Neural progenitor cell (in vitro differentiated cells): ENCODE results near the gene ZNF683.

ENCODE experiments used
- EZH2 ChIP-seq: fragments of 200-600 bp; sonication (generic); IDR thresholded peaks from 2 replicates; pipeline ENCODE4 v1.6.1; 2017; ENCODE audit warnings: antibody characterized with exemption, mild to moderate bottlenecking, moderate library complexity
- EZH2phosphoT487 ChIP-seq: fragments of 200-600 bp; sonication (generic); IDR thresholded peaks from 2 replicates; pipeline ENCODE4 v1.6.1; 2017; ENCODE audit warnings: antibody characterized with exemption
- TF ChIP-seq, protein P1 (sequence below): fragments of 200-600 bp; sonication (generic); IDR thresholded peaks from 2 replicates; pipeline ENCODE4 v1.5.1; 2017; ENCODE audit warnings: antibody characterized with exemption, mild to moderate bottlenecking

DNA sequence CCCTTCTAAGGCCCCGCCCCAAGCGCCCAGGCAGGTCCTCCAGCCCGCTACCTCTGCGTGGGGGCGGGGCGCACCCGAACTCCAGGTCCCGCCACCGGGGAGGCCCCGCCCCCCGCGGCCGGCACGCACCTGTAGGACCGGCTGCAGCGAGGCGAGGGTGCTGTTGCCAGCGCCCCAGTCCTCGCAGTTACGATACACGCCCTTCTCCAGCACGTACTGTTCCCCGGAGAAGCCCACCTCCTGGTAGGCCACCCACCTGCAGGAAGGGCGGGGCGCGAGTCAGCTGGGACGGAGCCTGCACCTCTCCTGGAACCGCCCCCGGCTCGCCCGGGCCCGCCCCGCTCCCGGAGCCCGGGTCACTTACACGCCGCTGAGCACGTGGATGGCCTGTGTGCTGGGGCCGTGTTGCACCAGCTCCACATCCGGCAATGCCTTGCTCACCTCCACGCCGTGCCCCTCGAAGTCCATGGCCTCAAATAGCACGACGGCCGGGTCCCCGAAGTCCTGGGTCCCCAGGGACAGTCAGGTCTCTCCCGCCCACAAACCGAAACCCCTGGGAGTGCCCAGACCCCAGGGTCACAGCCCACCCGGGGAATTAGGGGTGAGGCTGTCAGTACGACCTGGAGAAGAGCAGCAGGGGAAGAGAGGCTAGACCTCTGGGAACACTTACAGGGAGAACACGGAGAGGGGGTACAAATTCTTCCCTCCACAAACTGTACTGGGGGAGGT lies 35.9 kb downstream of the ZNF683 start:
- TF ChIP-seq, protein P1, sequence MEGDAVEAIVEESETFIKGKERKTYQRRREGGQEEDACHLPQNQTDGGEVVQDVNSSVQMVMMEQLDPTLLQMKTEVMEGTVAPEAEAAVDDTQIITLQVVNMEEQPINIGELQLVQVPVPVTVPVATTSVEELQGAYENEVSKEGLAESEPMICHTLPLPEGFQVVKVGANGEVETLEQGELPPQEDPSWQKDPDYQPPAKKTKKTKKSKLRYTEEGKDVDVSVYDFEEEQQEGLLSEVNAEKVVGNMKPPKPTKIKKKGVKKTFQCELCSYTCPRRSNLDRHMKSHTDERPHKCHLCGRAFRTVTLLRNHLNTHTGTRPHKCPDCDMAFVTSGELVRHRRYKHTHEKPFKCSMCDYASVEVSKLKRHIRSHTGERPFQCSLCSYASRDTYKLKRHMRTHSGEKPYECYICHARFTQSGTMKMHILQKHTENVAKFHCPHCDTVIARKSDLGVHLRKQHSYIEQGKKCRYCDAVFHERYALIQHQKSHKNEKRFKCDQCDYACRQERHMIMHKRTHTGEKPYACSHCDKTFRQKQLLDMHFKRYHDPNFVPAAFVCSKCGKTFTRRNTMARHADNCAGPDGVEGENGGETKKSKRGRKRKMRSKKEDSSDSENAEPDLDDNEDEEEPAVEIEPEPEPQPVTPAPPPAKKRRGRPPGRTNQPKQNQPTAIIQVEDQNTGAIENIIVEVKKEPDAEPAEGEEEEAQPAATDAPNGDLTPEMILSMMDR, result no peak
- TF ChIP-seq EZH2 (no peak), EZH2phosphoT487 (no peak)
